AG09309 (cell line): ENCODE measurements around the gene PRKCZ.

Experiments used
- DNase-seq: peaks from one replicate; pipeline ENCODE4 v3.0.0-alpha.2; 2010; ENCODE audit warnings: low read depth
- H3K4me3 ChIP-seq: 2 replicates; pipeline ENCODE4 v1.5.1; 2011; ENCODE audit warnings: mild to moderate bottlenecking, low read depth, low read length, moderate library complexity; ENCODE audit not compliant: control insufficient read depth
- TF ChIP-seq, protein P1 (sequence below): IDR thresholded peaks from 2 replicates; pipeline ENCODE4 v1.5.1; 2011; ENCODE audit warnings: mild to moderate bottlenecking, low read depth, low read length, inconsistent platforms; ENCODE audit not compliant: insufficient read depth, control insufficient read depth; ENCODE audit errors: missing control alignments

PRKCZ gene

DNA sequence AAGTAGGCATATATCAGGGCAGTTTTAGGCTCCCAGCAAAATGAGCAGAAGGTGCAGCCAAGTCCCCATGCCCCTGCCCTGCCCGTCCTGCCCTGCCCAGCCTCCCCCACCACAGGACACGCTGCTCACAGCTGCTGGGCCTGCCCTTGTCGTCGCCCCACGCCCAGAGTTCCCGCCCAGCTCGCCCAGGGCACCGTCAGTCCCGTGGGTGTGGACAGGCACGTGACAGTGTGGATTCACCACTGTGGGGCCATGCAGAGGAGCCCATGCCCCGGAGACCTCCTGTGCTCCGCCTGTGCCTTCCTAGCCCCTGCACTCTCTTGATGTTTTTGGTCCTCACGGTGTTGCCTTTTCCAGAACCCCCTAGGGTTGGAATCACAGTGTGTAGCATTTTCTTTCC lies 137.4 kb downstream of the PRKCZ start:
- no peak overlapping the region for H3K4me3 ChIP-seq
- DNase-seq = no peak
- TF ChIP-seq, protein P1, sequence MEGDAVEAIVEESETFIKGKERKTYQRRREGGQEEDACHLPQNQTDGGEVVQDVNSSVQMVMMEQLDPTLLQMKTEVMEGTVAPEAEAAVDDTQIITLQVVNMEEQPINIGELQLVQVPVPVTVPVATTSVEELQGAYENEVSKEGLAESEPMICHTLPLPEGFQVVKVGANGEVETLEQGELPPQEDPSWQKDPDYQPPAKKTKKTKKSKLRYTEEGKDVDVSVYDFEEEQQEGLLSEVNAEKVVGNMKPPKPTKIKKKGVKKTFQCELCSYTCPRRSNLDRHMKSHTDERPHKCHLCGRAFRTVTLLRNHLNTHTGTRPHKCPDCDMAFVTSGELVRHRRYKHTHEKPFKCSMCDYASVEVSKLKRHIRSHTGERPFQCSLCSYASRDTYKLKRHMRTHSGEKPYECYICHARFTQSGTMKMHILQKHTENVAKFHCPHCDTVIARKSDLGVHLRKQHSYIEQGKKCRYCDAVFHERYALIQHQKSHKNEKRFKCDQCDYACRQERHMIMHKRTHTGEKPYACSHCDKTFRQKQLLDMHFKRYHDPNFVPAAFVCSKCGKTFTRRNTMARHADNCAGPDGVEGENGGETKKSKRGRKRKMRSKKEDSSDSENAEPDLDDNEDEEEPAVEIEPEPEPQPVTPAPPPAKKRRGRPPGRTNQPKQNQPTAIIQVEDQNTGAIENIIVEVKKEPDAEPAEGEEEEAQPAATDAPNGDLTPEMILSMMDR = no peak

GRCh38 chr1:2188336-2188735 lies 138.1 kb downstream of the PRKCZ start:
- TF ChIP-seq, protein P1 = no peak
- DNase-seq = no peak
- no peak overlapping the region for H3K4me3 ChIP-seq

DNA sequence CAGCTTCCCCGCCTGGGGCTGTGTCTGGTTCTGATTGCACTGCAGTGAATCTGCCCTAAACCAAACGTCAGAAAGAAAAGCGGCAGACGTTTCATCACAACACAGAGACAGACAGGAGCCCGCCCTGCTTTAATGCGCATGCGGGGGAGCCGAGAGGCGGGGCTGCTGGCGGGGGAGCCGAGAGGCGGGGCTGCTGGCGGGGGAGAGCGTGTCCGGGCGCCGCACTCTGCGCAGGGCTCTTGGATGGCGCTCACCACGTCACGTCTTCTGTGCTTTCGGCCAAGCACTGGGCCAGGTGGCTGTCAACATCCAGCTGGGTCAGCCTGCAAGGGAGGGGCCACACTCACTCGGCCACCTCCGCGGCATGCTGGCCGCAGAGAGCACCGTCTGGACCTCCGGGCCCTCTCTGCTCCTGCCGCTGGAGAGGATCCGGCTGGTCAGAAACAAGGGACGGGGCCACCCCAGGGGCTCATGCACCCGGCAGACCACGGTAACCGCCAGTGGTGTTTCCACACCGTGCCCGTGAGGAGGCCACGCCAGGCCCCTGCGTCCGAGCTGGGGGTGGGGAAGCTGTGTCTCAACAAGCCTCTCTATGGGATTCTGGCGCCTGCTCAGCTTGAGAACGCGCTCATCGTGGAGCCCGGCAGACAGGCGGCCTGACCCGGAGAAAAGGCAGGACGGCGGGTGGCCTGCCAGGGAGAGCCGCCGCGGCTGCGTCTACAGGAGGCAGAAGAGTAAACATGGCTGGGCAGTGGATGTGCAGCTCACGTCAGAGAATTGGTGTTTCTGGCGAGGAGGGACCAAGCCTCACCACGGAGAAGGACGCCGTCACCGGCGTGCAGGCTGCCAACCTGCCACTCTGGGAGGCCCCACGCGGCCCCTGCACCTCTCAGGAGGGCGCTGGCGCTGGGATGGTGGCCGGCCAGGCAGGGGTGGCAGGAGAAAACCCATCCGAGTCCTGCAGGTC lies 139.5 kb downstream of the PRKCZ start:
- H3K4me3 ChIP-seq = peak overlapping the region; percentile 63
- peak; percentile 83 for DNase-seq
- TF ChIP-seq, protein P1 = no peak

- peak overlapping the region; percentile 63 for H3K4me3 ChIP-seq
- DNase-seq = no peak
- TF ChIP-seq, protein P1 = no peak
Observed at GRCh38 chr1:2190491-2190976, 140.3 kb downstream of the PRKCZ start.

DNA sequence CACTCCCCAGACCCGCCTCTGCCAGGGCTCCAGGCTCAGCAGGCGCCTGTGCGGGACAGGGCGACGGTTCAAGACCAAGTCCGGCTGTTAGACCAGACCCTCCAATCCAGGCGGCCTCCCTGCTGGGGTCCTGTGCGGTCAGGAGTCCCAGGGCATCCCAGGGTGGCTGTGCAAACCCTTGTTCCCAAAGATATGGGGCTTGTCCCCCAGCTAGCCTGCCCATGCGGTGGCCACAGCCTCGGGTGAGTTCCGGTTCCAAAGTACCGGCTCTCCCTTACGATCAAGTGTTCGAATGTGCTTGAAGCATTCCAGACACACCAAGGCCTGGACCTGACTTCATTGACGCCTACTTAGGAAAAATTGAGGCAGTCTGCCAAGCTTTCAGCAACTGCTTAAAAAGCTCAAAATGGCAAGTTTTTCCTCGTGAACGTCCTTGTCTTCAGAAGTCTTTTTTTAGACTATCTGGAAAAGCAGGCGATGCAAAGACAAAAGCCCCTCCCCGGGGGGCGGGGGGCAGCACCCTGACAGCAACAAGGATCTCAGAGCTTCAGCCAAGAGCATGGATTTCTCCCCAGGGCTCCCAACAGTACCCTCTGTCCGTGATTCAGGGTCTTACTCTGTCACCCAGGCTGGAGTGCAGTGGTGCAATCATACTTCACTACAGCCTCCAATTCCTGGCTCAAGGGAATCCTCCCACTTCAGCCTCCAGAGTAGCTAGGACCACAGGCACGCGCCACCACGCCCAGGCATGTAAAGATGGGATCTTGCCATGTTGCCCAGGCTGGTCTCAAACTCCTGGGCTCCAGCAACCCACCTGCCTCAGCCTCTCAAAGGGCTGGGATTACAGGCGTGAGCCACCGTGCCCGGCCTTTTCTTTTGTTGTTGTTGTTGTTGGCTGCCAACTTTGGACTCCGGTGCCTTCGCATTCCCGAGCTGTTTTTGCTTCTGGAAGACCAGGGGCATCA lies 142.1 kb downstream of the PRKCZ start:
- DNase-seq = no peak
- H3K4me3 ChIP-seq = peak overlapping the region; percentile 9
- TF ChIP-seq, protein P1 = no peak

DNA sequence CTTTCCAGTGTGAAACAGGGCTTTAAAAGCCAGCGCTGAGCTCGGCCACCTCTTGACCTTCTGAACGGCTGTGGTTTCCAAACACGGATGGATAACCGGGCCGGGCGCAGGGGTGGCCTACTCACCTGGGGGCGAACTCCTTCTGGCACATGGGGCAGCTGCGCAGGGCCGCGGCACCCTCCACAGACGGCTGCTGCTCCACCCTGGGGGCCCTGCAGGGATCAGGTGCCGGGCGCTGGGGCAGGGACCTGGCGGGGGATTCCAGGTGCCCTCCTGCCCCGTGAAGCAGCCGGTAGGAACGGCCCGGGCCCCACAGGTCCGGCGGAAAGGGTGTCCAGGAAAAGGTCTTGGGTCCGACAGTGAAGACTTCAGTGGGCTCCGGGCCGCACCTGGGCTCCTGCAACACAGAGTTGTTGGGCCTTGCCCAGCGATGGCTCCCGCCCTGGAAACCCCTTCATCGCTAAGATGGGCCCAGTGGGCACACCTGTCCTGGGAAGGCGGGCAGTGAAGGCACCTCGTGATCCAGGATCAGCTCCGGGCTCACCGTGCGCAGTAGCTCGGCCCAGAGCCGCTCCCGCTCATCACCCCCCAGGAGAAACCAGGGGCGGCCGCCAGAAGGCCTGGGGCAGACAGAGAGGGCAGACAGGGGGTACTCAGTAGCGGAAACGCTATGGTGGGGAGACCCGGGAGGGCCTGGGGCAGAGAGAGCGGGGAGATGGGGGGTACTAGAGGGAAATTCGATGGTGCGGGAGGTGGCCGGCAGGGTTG lies 143.5 kb downstream of the PRKCZ start:
- DNase-seq = no peak
- H3K4me3 ChIP-seq = peak overlapping the region; percentile 53
- TF ChIP-seq, protein P1 = no peak
